ENCODE data around the gene CCDC197. TPM values are rescaled to one million over a fixed set of nuclear protein-coding genes. Genes with fewer than 3 reads are reported as not detected.

The CCDC197 gene
- total RNA-seq: under 1 TPM in 1 of 2 donors, not detected in 1; 0.60 TPM
- polyA plus RNA-seq: not detected
- long read RNA-seq, donor 1: 0 reads
- long read RNA-seq, donor 2: 0 reads

- no peak for ATAC-seq (ENCODE audit: low FRiP score)
- intact Hi-C loops (cut with DNase I): loop anchor here (5.0 kb wide), 1 partner anchor 40 kb away; no protein-coding TSS in a partner anchor
- H3K27ac ChIP-seq (ENCODE audit: low read depth in 1 of 2, low read length in 2 of 2): peak within 1 kb of the TSS in 1 of 2 donors; percentile 90
Measured at GRCh38 chr14:93997082-93997481, at the start of gene CCDC197. CCDC197 (plus strand) TSS chr14:93997301; CDS start chr14:93998132, 831 bp downstream.

GRCh38 chr14:93949511-93950075 is 47.5 kb upstream of the CCDC197 start:
- no peak for DNase-seq
- H3K9me3 ChIP-seq (ENCODE audit: control insufficient read depth, low read length): no peaks in the 10 kb centered on the region
- H3K4me1 ChIP-seq (ENCODE audit: control insufficient read depth in 1 of 2, insufficient read depth in 2 of 2, low read length in 2 of 2): no peaks in the 10 kb centered on the region
- WGBS, 2 donors: 48 to 50% methylated on average over 13 of the region's 13 CpGs
- ATAC-seq (ENCODE audit: low FRiP score): no peak
- intact Hi-C loops (cut with DNase I): no loop called here
- no peaks in the 10 kb centered on the region for H3K27me3 ChIP-seq (ENCODE audit: control insufficient read depth in 1 of 2, insufficient read depth in 2 of 2, low read length in 1 of 2)
- peaks cover 0 to 8% of the 10 kb centered on the region in 2 donors for H3K36me3 ChIP-seq (ENCODE audit: control insufficient read depth in 1 of 2, insufficient read depth in 2 of 2, low read length in 1 of 2)
- no peak overlapping the region for H3K4me3 ChIP-seq (ENCODE audit: low read length in 2 of 2)
- H3K27ac ChIP-seq (ENCODE audit: low read depth in 1 of 2, low read length in 2 of 2): peak overlapping the region in 1 of 2 donors; percentile 7

More at GRCh38 chr14:93997082-93997481, at the start of gene CCDC197:
- Histone ChIP-seq H3K4me3 (ENCODE audit: low read length in 2 of 2) (no peak within 1 kb of the TSS), H3K9me3 (ENCODE audit: control insufficient read depth, low read length) (no peaks in the 10 kb centered on the region), H3K27me3 (ENCODE audit: control insufficient read depth in 1 of 2, insufficient read depth in 2 of 2, low read length in 1 of 2) (no peaks in the 10 kb centered on the region), H3K4me1 (ENCODE audit: control insufficient read depth in 1 of 2, insufficient read depth in 2 of 2, low read length in 2 of 2) (no peaks in the 10 kb centered on the region), H3K36me3 (ENCODE audit: control insufficient read depth in 1 of 2, insufficient read depth in 2 of 2, low read length in 1 of 2) (no peaks in the 10 kb centered on the region)
- WGBS, 2 donors: 0 to 13% methylated on average over 1 of the region's 1 CpG
- no peak for DNase-seq

DNA sequence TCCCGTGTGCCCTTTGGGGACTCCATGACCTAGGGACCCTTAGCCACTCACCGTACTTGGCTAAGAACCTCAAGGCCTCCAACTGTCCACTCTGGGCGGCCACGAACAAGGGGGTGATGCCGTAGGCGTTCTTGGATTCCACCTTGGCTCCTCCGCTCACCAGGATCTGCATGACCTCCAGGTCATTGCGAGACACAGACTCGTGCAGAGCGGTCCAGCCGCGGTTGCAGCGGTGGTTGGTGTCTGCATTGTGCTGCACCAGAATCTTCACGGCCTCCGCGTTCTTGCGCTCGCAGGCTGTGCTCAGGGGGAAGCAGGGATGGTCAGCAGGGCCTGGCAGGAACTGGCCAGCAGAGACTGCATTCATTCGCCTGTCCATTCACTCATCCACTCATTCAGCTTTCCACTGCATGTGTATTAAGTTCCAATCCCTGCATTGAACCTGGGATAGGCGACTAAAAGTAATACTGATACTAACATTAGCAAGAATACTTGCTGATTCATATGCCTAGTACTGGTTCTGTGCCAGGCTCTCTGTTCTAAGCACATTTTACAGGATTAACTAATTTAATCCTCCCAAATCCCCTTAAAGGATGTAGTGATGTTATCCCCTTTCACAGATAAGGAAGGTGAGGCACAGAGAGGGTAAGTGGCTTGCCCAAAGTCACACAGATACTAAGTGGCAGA is 46.0 kb upstream of the CCDC197 start:
- peaks cover 0 to 8% of the 10 kb centered on the region in 2 donors for H3K36me3 ChIP-seq (ENCODE audit: control insufficient read depth in 1 of 2, insufficient read depth in 2 of 2, low read length in 1 of 2)
- no peak overlapping the region for H3K4me3 ChIP-seq (ENCODE audit: low read length in 2 of 2)
- no peaks in the 10 kb centered on the region for H3K4me1 ChIP-seq (ENCODE audit: control insufficient read depth in 1 of 2, insufficient read depth in 2 of 2, low read length in 2 of 2)
- no peak overlapping the region for H3K27ac ChIP-seq (ENCODE audit: low read depth in 1 of 2, low read length in 2 of 2)
- DNase-seq: no peak
- whole genome bisulfite sequencing, 2 donors: 82 to 87% methylated on average over 20 of the region's 20 CpGs
- no peak for ATAC-seq (ENCODE audit: low FRiP score)
- intact Hi-C loops (cut with DNase I): no loop called here
- no peaks in the 10 kb centered on the region for H3K27me3 ChIP-seq (ENCODE audit: control insufficient read depth in 1 of 2, insufficient read depth in 2 of 2, low read length in 1 of 2)
- no peaks in the 10 kb centered on the region for H3K9me3 ChIP-seq (ENCODE audit: control insufficient read depth, low read length)

DNA sequence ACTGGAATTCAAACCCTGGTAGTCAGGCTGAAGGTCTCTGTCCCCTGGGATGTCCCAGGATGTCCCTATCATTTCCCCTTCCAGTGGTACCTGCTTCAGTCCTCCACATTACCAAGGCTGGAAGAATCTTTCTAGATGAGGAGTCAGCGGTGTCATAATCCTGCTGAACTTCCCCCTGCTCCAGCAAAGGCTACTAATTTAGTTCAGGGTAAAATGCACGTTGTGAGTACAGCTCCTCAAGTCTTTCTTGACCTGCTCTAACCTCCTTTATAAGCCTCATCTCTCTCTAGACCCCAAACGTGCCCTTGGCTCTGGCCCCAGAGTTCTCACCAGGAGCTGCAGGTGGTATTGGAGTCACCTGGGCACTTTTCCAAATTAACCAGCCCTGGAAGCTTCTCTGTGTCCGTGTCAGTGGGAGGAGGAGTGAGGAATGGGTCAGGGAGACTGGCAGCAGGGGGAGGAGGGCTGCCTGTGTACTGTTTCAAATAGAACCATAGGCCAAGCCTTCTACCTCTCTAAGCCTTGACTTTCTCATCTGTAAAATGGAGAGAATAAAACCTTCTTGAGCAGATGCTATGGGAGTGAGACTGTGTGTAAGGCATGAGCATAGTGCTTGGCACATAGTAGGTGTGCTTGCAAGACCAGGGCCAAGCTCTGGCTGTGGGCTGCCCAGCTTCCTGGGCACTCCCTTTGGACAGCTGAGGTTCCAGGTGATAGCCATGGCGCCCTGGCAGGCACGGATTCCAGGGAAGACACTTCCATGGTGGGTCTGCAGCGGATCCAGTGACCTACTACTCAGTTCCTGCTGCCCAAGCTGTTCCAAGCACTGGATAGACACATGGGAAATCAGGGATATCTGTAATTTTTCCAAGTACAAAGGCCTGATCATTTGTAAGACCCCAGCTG is 45.2 kb upstream of the CCDC197 start:
- Histone ChIP-seq H3K36me3 (ENCODE audit: control insufficient read depth in 1 of 2, insufficient read depth in 2 of 2, low read length in 1 of 2) (peaks cover 0 to 4% of the 10 kb centered on the region in 2 donors), H3K4me3 (ENCODE audit: low read length in 2 of 2) (no peak overlapping the region), H3K27me3 (ENCODE audit: control insufficient read depth in 1 of 2, insufficient read depth in 2 of 2, low read length in 1 of 2) (no peaks in the 10 kb centered on the region), H3K27ac (ENCODE audit: low read depth in 1 of 2, low read length in 2 of 2) (no peak overlapping the region), H3K9me3 (ENCODE audit: control insufficient read depth, low read length) (no peaks in the 10 kb centered on the region), H3K4me1 (ENCODE audit: control insufficient read depth in 1 of 2, insufficient read depth in 2 of 2, low read length in 2 of 2) (no peaks in the 10 kb centered on the region)
- ATAC-seq (ENCODE audit: low FRiP score): no peak
- no peak for DNase-seq
- 60 to 67% methylated on average over 7 of the region's 7 CpGs for WGBS, 2 donors
- intact Hi-C loops (cut with DNase I): no loop called here

DNA sequence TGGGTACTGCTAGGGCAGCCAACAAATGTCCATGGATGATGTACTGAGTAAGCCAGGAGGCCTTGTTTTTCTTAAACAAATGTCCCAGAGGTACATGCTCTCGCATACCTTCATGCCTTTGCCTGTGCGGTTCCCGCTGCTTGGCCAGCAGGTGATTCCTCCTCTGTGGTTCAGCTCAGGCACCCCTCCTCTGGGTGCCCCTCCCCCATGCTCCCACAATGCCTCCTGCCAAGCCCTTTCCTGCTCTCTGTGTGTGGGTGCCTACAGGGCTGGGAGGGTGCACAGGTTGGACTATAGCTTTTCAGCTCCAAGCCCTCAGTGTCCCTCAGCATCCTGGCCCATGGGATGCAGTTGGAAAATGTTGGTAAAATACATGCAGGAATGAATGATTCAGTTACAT is 44.3 kb upstream of the CCDC197 start:
- Histone ChIP-seq H3K9me3 (ENCODE audit: control insufficient read depth, low read length) (no peaks in the 10 kb centered on the region), H3K27ac (ENCODE audit: low read depth in 1 of 2, low read length in 2 of 2) (no peak overlapping the region), H3K4me3 (ENCODE audit: low read length in 2 of 2) (no peak overlapping the region), H3K4me1 (ENCODE audit: control insufficient read depth in 1 of 2, insufficient read depth in 2 of 2, low read length in 2 of 2) (no peaks in the 10 kb centered on the region), H3K36me3 (ENCODE audit: control insufficient read depth in 1 of 2, insufficient read depth in 2 of 2, low read length in 1 of 2) (no peaks in the 10 kb centered on the region), H3K27me3 (ENCODE audit: control insufficient read depth in 1 of 2, insufficient read depth in 2 of 2, low read length in 1 of 2) (no peaks in the 10 kb centered on the region)
- intact Hi-C loops (cut with DNase I): no loop called here
- ATAC-seq (ENCODE audit: low FRiP score): no peak
- no peak for DNase-seq
- 81 to 85% methylated on average over 3 of the region's 3 CpGs for WGBS, 2 donors

- intact Hi-C loops (cut with DNase I): no loop called here
- WGBS, 2 donors: 70 to 71% methylated on average over 14 of the region's 14 CpGs
- ATAC-seq (ENCODE audit: low FRiP score): no peak
- no peak for DNase-seq
- H3K27me3 ChIP-seq (ENCODE audit: control insufficient read depth in 1 of 2, insufficient read depth in 2 of 2, low read length in 1 of 2): no peaks in the 10 kb centered on the region
- no peaks in the 10 kb centered on the region for H3K9me3 ChIP-seq (ENCODE audit: control insufficient read depth, low read length)
- no peak overlapping the region for H3K4me3 ChIP-seq (ENCODE audit: low read length in 2 of 2)
- no peaks in the 10 kb centered on the region for H3K4me1 ChIP-seq (ENCODE audit: control insufficient read depth in 1 of 2, insufficient read depth in 2 of 2, low read length in 2 of 2)
- no peak overlapping the region for H3K27ac ChIP-seq (ENCODE audit: low read depth in 1 of 2, low read length in 2 of 2)
- no peaks in the 10 kb centered on the region for H3K36me3 ChIP-seq (ENCODE audit: control insufficient read depth in 1 of 2, insufficient read depth in 2 of 2, low read length in 1 of 2)
Measured at GRCh38 chr14:93953263-93953662, 43.8 kb upstream of the CCDC197 start.

DNA sequence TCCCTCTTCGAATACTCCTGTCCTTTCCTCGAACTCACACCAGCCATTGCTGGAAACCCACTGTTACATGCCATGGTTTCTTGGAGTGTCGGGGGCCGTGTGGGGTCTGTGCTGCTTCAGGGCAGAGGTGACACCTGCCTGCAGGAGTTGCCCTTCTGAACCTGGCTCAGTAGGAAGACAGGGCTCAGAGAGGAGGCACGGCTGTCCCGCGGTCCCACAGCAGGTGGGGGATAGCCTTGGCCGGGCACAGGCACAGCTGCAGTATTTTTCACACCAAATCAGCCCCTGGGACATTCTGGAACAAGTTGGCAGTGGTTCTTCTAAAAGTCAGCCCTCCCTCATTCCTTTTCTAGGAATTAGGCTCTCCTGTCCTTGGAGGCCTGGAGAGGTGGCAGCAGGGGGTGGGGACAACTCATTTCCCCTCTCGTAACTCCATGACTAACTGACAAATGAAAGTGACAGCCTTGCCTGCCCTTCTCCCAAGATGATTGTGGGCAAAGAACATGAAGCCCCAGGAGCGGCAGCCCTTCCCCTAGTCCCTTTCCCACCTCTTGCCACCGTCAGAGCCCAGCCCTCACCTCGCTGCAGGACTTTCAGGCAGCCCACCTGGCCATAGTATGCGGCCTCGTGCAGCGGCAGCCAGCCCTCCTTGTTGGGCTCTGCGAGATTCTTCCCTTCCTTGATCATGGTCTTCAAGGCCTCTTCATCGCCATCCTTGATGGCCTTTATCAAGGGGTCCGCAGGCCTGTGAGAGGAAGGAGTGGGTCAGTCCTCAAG is 43.2 kb upstream of the CCDC197 start:
- 79 to 84% methylated on average over 17 to 18 of the region's 18 CpGs for WGBS, 2 donors
- Histone ChIP-seq H3K27ac (ENCODE audit: low read depth in 1 of 2, low read length in 2 of 2) (no peak overlapping the region), H3K36me3 (ENCODE audit: control insufficient read depth in 1 of 2, insufficient read depth in 2 of 2, low read length in 1 of 2) (no peaks in the 10 kb centered on the region), H3K9me3 (ENCODE audit: control insufficient read depth, low read length) (no peaks in the 10 kb centered on the region), H3K4me1 (ENCODE audit: control insufficient read depth in 1 of 2, insufficient read depth in 2 of 2, low read length in 2 of 2) (no peaks in the 10 kb centered on the region), H3K27me3 (ENCODE audit: control insufficient read depth in 1 of 2, insufficient read depth in 2 of 2, low read length in 1 of 2) (no peaks in the 10 kb centered on the region), H3K4me3 (ENCODE audit: low read length in 2 of 2) (no peak overlapping the region)
- intact Hi-C loops (cut with DNase I): no loop called here
- ATAC-seq (ENCODE audit: low FRiP score): no peak
- DNase-seq: no peak

- WGBS, 2 donors: 76 to 90% methylated on average over 4 of the region's 4 CpGs
- Histone ChIP-seq H3K4me3 (ENCODE audit: low read length in 2 of 2) (no peak overlapping the region), H3K4me1 (ENCODE audit: control insufficient read depth in 1 of 2, insufficient read depth in 2 of 2, low read length in 2 of 2) (no peaks in the 10 kb centered on the region), H3K27ac (ENCODE audit: low read depth in 1 of 2, low read length in 2 of 2) (no peak overlapping the region), H3K27me3 (ENCODE audit: control insufficient read depth in 1 of 2, insufficient read depth in 2 of 2, low read length in 1 of 2) (no peaks in the 10 kb centered on the region), H3K36me3 (ENCODE audit: control insufficient read depth in 1 of 2, insufficient read depth in 2 of 2, low read length in 1 of 2) (no peaks in the 10 kb centered on the region), H3K9me3 (ENCODE audit: control insufficient read depth, low read length) (no peaks in the 10 kb centered on the region)
- no peak for ATAC-seq (ENCODE audit: low FRiP score)
- intact Hi-C loops (cut with DNase I): no loop called here
- DNase-seq: no peak
Measured at GRCh38 chr14:93954516-93954830, 42.6 kb upstream of the CCDC197 start.

Measured in aorta (tissue), 5 donors.